ENCODE measurements around the gene RAB8A.

Gene RAB8A

DNA sequence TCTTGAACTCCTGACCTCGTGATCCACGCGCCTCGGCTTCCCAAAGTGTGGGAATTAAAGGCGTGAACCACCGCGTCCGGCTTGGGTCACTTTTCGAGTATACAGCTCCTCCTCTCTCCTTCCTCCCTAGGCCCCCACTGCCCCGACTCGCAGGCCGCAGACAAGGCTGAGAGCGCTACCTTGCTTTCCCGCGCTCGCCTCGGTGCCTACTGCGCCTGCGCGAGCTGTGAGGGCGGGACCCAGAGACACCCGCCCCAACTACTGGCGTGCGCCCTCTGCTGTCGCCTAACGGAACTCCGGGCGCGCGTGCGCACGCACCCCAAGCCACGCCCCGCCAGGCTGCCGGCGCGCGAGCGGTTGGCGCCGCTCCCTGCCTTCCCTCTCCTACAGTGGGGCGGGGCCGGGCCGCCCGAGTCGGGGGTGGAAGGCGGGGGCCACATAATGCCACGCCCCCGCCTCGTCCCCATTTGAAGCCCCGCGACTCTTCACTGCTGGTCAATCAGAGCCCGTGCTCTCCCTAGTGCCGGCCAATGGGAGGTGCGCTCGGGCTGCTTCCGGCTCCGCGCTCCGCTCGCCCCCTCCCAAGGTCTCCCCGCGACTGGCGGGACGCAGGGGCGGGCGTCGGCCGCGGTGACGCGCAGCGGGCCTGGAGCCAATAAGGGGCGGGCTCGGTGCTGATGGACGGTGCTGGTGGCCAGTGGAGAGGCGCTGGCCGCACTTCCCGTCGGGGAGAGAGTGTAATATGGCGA lies at the start of gene RAB8A:
Gene RAB8A (plus strand): TSS at position 730 of the 749 bp plus-strand sequence. CDS start 13 bp downstream, at position 743.
- peak; percentile 99 for DNase-seq

DNA sequence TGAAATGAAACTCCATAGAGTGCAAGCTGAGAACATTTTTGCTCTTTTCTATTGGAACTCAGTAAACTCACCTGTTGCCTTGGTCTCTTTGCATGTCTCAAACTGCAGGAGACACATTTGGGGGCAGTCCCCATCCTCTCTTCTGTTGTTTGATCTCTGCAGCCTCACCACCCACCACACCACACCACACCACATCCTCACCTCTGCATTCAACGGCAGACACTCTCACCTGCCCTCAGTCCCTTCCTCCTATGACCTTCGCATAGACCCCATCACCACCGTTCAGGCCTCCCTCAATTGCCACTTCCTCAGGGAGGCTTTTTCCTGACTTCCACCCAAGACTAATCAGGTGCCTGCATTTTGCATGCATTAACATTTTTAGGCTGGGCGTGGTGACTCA lies 49.7 kb upstream of the RAB8A start:
- no peak for DNase-seq

DNA sequence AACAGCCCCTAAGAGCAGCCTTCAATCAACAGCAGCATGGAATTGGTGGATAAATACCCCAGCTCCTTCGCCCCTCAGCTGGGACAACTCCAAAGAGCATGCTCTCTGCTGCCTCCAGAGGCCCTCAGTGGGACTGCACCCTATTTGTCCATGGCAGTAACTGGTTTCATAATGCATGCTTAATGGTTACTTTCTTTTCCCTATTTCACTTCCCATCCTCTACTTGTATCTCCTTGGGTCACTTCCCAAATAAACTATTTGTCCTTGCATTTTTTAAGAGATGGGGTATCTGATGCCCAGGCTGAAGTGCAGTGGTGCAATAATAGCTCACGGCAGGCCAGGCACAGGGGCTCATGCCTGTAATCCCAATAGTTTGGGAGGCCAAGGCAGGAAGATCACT lies 48.9 kb upstream of the RAB8A start:
- DNase-seq = peak; percentile 71 to 75

DNA sequence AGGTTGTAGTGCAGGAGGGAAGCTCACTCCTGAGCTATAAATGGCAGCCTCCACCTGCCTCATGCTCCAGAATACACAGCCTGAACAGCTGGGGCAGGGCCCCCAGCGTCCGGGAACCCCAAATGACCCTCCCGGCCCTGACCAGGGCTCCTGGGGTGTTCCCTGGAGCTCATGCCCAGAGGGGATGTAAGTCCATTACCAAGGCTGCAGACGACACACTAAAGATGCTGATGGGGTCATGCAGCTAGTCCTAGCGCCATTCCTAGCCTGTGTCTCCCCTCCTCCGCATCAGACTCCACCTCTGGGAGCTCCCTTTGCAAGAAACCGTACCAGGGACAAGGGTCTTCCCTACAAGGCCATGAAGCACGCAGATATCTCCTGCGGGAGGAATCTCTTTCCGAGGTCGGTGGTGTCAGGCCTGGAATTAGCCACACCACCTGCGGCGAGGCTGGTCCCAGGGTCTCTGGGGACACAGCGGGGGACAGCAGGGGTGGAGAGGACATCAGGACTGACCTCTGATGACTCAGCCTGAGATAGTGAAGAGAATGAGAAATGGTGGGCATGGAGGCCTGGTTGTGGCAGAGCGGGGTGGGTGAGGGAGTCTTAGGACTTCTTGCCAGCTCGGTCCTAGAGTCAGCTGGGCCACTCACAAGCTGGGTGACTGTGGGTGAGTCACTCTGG lies 47.3 kb upstream of the RAB8A start:
- no peak for DNase-seq

DNA sequence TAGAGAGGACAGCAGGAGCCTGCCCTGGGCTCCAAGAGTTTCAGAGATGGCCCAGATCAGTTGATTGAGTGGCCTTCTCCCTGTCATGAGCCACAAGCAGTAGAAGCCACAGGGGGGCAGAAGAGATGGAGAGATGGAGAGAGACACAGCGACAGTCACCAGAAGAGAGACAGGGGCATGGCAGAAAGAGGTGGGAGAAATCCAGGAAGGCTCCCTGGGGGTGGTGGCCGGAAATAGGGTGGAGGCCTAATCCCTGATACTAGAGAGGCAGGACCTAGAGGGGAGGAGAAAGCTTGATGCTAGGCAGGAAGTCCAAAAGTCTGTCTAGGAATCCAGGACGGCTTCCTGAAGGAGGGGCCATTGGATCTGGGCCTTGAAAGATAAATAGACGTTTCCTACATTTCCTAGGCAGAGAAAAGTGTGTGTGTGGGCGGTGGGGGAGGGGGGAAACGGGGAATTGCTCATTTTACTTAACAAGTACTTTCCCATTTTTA lies 45.0 kb upstream of the RAB8A start:
- peak; percentile 74 to 76 for DNase-seq

DNA sequence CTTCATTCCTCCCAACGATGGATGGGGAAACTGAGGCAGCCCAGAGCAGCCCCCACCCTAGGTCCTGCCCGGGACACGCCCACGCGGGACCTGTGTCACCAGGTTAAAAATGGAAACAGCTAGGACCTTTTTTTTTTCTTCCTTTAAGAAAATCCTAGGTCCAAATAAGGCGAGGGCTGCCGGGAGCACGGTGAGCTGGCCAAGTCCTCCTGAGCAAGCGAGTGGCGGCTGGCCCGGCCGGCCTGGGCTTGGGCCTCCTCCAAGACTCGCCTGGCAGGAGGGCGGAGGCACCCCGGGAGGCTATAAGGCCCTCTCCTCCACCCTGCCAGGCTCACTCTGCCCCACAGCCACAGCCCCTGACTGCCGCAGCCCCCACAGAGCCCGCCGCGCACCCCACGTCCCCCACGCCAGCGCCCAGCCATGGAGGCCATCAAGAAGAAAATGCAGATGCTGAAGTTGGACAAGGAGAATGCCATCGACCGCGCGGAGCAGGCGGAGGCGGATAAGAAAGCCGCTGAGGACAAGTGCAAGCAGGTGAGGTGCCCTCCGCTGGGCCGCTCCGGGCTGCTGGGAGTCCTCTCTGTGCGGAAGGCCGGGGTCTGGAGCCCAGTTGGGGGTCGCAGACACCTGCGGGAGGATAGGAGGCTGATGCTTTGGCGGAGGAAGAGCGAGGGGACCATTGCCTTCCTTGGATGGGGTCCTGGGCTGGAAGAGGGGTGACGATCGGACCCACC lies 44.3 kb upstream of the RAB8A start:
- no peak for DNase-seq

DNA sequence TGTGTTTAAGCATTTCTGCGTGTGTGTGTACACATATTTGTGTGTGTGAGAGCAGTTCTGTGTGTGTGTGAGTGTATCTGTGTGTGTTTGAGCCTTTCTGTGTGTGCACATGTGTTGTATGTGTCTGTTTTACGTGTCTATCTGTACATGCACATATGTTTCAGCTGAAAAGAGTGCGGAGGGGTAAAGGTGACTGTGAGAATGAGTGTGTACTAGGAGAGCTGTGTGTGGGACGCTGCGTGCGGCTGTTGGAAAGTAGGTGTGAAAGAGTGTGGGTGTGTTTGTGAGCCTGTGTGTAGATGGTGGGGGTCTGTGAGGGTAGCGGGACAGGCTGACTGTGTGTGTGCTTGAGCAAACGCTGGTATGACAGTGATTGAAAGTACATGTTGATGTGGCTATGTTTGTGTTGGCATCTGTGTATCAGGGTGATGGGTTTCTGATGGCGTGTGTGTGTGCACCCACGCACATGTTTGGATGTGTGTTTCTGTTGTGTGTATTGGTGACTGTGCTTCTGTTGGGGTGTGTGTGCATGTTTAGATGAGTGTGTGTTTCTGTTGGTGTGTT lies 42.9 kb upstream of the RAB8A start:
- DNase-seq = no peak

DNA sequence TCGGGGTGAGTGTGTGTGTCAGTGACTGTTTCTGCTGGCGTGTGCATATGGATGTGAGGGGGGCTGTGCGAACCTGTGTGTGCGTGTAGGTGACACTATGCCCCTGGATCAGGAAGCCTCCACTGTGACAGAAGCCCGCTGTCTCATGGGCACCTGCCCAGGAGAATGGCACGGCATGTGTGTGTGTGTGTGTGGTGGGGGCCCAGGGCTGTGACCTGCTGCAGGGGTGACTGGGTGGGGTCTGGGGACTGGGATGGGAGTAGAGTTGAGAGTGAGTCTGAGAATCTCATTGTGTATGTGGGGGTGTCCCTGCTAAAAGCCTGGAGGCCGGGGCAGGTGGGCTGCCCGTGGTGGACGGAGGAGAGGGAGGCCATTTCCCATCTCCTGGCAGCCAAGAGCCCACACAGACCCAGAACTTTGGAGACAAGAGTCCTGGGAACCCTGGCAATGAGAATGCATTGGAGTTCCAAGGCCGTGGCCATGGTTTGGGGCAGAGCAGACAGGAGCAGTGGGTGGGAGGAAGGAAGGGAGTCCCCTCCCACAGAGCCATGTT lies 41.8 kb upstream of the RAB8A start:
- no peak for DNase-seq

DNA sequence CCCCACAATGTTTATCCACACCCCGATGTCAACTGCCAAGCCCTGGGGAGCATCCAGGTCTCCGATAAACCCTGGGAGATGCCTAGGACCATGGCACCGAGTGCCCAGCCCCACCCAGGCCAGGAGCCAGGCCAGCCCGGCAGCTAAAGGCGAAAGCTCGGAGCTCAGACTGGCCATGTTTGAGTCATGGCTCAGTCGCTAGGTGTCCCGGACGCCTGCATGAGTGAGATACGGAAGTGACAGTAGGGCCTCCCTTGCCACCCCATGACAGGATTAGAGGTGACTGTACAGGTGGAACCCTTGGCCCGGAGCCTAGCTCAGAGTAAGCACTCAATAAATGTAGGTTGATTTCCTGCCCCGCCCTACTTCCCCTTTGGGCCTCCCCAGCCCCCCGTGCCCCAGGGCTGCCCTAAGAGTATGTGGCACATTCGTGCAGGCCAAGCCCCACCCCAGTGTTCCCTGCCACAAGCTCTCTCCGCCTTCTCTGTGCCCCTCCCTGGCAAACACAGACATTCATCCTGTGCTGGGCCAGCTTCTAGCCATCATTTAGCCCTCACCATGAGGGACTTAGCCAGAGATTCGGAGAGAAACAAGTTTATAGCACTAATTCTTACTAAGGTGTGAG lies 41.2 kb upstream of the RAB8A start:
- peak; percentile 93 to 94 for DNase-seq

DNA sequence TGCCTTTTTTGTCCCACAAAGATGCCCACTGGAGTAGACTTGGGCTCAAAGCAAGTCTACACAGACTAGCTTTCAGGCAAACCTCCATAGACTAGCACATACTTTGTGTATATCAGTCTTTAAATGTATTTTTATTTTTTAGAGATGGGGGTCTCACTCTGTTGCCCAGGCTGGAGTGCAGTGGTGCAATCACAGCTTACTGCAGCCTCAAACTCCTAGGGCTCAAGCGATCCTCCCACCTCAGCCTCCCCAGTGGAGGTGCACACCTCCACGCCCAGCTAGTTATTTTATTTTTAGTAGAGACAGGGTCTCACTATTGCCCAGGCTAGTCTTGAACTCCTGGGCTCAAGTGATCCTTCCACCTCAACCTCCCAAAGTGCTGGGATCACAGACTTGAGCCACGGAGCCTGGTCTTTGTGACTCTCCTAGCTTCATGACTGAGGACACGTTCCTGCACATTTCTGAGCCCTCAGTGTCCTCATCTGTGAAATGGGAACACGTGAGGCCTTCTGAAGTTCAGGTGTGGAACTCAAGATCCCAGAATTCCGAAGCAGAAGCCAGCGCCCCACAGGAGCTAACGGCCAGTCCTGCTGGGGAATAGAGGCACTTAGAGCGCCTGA lies 40.5 kb upstream of the RAB8A start:
- DNase-seq = no peak

DNA sequence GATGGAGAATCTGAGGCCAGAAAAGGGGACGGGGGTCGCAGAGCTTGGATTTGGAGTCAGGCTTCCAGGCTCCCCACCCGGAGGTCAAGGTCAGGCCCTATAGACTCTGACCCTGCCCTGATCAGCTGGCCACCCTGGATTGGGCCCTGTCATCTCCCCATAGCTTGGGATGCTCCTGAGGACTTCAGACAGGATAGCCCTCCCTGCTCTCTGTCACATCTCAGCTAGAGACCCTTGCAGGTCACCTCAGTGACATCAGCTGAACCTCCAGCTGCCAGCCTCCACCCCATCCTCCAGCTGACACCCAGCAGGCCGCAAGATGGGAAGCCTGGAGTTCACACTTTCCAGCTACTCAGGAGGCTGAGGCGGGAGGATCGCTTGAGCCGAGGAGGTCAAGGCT lies 38.2 kb upstream of the RAB8A start:
- no peak for DNase-seq

DNA sequence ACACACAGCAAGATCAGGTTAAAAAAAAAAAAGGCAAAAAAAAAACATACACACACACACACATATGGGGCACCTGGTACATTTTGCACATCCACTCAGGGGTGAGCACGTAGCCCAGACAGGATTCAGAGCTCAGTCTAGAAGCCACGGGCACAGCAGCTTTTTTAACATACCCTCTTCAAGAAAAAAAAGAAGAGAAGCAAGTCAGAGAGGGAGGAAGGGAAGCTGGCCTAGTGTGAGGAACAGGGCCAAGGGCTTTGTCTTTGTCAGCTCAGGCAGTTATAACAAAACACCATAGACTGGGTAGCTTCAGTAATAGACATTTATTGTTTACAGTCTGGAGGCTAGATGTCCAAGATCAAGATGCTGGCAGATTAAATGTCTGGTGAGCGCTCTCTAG lies 37.7 kb upstream of the RAB8A start:
- DNase-seq = peak; percentile 43 to 48

DNA sequence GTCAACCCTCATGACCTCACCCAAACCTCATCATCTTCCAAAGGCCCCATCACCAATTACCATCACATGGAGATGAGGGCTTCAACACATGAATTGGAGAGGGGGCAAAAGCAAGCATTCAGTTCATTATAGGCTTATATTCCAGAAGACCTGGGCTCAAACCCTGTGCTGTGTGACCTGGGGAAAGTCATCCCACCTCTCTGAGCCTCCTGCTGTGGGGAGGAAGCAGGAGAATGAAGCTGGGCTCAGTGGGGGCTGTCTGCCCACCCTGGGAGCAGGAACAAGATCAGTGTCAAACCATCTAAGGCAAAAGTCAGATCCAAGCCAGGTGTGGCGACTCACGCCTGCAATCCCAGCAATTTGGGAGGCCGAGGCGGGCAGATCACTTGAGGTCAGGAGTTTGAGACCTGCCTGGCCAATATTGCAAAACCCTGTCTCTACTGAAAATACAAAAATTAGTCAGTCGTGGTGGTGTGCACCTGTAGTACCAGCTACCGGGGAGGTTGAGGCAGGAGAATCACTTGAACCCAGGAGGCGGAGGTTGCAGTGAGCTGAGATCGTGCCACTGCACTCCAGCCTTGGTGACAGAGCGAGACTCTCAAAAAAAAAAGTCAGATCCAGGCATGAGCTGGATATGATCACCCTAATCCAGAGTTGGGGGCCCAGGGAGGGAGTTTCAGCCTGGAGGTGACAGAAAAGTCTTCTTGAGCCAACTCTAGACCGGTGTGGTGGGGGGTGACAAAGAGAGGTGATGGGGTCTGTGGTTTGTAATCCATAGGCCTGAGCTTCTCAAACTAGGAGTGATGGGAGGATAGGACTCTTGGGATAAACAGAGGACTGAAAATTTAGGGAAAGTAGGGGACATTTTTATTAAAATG lies 37.0 kb upstream of the RAB8A start:
- DNase-seq = no peak

DNA sequence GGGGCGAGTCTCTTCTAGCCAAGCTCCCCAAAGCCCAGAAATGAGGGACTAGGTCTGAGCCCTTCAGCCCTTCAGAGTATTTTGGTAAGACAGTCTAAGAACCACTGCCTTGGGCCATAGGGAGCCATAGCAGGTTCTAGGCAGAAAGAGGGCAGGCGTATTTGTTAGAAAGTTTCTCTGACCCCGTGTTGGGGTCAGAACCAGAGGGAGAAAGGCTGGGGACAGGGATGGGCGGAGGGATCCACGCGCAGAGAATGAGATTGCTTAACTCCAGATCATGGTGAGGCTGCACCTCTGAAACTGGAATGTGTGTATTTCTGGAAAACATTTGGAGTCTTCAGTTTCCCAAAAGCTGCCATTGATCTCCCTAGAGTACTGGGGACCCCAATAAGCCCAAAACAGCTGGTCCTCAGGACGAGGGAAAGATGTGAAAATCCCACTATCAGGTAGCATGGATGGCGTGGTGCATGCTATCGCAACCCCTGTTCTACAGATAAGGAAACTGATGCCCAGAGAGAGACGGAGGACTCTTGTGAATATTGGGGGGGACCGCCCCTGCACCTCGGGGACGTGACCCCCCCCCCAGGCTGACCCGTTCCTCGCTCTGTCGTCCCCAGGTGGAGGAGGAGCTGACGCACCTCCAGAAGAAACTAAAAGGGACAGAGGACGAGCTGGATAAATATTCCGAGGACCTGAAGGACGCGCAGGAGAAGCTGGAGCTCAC lies 36.1 kb upstream of the RAB8A start:
- DNase-seq = no peak

DNA sequence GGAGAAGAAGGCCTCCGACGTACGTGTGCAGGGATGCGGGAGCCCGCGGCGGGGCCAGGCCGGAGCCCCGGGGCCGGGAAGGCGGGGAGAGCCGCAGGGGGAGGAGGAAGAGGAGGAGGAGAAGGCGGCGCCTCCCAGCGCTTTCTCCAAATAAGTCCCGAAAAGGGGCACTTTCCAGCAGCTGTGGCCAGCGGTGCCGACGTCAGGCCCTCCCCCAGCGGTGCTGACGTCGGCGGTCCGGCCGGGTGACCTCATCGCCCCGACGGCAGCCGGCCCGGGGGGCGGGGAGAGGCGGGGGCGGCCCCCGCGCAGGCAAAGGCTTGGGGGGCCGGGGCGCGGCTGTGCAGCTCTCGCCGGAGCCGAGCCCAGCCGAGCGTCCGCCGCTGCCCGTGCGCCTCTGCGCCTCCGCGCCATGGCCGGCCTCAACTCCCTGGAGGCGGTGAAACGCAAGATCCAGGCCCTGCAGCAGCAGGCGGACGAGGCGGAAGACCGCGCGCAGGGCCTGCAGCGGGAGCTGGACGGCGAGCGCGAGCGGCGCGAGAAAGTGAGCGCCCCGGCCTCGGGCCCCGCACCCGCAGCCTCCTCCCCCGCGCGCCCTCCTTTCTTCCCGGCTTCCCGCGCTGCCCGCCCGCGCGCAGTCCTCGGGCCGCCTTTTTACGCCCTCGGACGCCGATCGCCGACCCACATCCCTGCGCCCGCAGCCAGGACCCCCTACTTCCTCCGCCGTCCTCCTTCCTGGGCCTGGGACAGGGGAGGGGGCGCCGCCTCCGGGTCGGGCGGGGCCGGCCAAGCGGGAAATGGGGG lies 35.3 kb upstream of the RAB8A start, which contains the start of gene TPM4:
Gene TPM4 (plus strand): TSS at position 342 of the 804 bp plus-strand sequence. CDS start 71 bp downstream, at position 413.
- DNase-seq = peak; percentile 90 to 91

DNA sequence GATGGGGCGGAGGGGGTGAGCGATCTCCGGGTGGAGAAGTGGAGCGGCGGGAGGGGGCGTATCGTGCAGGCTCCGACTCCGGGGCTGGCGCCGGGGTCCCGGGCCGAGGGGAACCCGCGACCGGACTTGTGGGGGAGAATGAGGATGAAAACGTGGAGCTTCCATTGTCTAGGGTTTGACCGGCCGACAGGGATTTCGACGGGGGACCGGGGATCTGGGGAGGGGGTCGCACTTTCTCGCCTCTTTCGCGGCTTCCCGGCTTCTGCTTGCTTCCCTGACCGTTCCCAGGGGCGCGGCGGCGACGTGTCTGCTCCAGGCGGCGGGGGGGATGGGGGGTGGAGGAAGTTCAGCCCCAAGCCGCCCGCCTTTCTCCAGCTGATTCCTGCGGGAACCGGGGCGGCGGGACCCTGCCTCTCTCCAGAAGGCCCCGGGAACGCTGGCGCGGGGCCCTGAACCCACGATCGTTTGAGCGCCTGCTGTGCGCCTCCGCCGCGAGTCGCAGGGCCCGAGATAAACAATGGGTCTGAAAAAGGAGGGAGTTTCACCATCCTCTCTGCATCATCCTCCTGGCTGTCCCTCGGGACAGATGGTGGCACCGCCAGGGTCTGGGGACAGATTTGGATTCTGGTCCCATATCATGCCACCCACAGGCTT lies 34.6 kb upstream of the RAB8A start:
- DNase-seq = peak in 1 of 2 donors; percentile 20

DNA sequence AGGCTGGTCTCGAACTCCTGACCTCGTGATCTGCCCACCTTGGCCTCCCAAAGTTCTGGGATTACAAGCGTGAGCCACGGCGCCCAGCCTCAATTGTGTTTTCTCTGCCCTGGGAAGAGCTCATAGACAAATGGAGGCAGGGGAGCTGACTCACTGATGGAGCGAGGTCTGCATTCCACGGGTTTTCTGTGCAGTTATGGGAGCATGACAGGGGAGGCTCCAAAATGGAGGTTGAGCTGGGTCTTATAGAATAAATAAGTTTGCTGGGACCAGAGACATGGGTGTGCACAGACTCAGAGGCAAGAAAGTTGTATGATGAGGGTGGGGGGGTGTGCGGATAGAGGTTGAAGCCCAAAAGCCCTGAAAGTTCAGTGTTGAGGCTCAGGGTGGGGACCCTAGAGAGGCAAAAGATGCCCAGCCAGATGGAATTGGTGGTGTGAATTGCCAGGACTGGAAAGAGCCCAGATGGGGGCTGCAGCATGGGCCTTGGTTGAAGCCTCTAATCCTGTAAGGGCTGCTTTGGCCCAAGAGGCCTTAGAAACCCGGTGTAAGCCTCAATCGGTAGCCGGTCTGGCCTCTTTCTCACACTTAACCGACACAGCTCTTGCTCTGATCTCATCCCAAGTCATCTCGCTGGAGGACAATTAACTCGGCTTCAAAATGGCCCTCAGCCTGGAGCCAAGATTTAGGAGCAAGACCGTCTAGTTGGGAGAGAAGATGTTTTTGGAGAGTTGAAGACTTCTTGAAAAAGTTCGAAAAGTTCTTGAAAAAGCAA lies 33.5 kb upstream of the RAB8A start:
- no peak for DNase-seq
